Neural progenitor cell (in vitro differentiated cells): Measurements from ENCODE around the gene CCDC91. TPM values are rescaled to one million over a fixed set of nuclear protein-coding genes. Genes with fewer than 3 reads are reported as not detected.

Experiments
- DNase-seq: peaks from one replicate; pipeline ENCODE4 v3.0.0-alpha.2; 2016; ENCODE audit warnings: low spot score
- H2AFZ ChIP-seq: fragments of 200-600 bp; sonication (generic); replicated peaks from 2 replicates; pipeline ENCODE4 v1.6.1; 2016; ENCODE audit warnings: antibody characterized with exemption
- H3F3A ChIP-seq: fragments of 200-600 bp; sonication (generic); 2 replicates; pipeline ENCODE4 v1.6.1; 2016; ENCODE audit warnings: antibody characterized with exemption, low read depth
- H3K27ac ChIP-seq: fragments of 200-600 bp; sonication (generic); 2 replicates; pipeline ENCODE4 v1.5.1; 2016; ENCODE audit warnings: mild to moderate bottlenecking
- H3K27me3 ChIP-seq: fragments of 200-600 bp; sonication (generic); 2 replicates; pipeline ENCODE4 v1.6.1; 2016; ENCODE audit warnings: mild to moderate bottlenecking, moderate library complexity
- H3K36me3 ChIP-seq: fragments of 200-600 bp; sonication (generic); 2 replicates; pipeline ENCODE4 v1.5.1; 2016
- H3K4me1 ChIP-seq: fragments of 200-600 bp; sonication (generic); 2 replicates; pipeline ENCODE4 v1.6.1; 2016; ENCODE audit warnings: mixed run types
- H3K4me2 ChIP-seq: fragments of 200-600 bp; sonication (generic); 2 replicates; pipeline ENCODE4 v1.6.1; 2016
- H3K4me3 ChIP-seq: fragments of 200-600 bp; sonication (generic); 2 replicates; pipeline ENCODE4 v1.5.1; 2016
- H3K79me2 ChIP-seq: fragments of 200-600 bp; sonication (generic); 2 replicates; pipeline ENCODE4 v1.6.1; 2016; ENCODE audit warnings: low read depth
- H3K9ac ChIP-seq: fragments of 200-600 bp; sonication (generic); 2 replicates; pipeline ENCODE4 v1.6.1; 2016
- H3K9me3 ChIP-seq: fragments of 200-600 bp; sonication (generic); 2 replicates; pipeline ENCODE4 v1.5.1; 2016; ENCODE audit warnings: low read depth
- H4K20me1 ChIP-seq: fragments of 200-600 bp; sonication (generic); 2 replicates; pipeline ENCODE4 v1.6.1; 2016; ENCODE audit warnings: low read depth
- H3K27ac Mint-ChIP-seq: 3 replicates; pipeline ENCODE4 v1.8.0; 2021; ENCODE audit warnings: mixed read lengths
- H3K27me3 Mint-ChIP-seq: 2 replicates; pipeline ENCODE4 v1.8.0; 2022; ENCODE audit warnings: low read depth, mild to moderate bottlenecking, inconsistent platforms, moderate library complexity, mixed read lengths; ENCODE audit not compliant: insufficient read depth
- H3K36me3 Mint-ChIP-seq: 3 replicates; pipeline ENCODE4 v1.8.0; 2021; ENCODE audit warnings: mixed read lengths
- H3K4me1 Mint-ChIP-seq: 3 replicates; pipeline ENCODE4 v1.8.0; 2021; ENCODE audit warnings: mixed read lengths
- H3K4me3 Mint-ChIP-seq: 3 replicates; pipeline ENCODE4 v1.8.0; 2021; ENCODE audit warnings: mild to moderate bottlenecking, moderate library complexity, mixed read lengths
- H3K9me3 Mint-ChIP-seq: 3 replicates; pipeline ENCODE4 v1.8.0; 2020; ENCODE audit warnings: mixed read lengths
- EZH2 ChIP-seq: fragments of 200-600 bp; sonication (generic); IDR thresholded peaks from 2 replicates; pipeline ENCODE4 v1.6.1; 2017; ENCODE audit warnings: antibody characterized with exemption, mild to moderate bottlenecking, moderate library complexity
- EZH2phosphoT487 ChIP-seq: fragments of 200-600 bp; sonication (generic); IDR thresholded peaks from 2 replicates; pipeline ENCODE4 v1.6.1; 2017; ENCODE audit warnings: antibody characterized with exemption
- total RNA-seq: library from RNA; depleted of rRNA; stranded (reverse); fragments of >200 nt; gene quantifications from 2 replicates; pipeline ENCODE4 v1.2.3, GENCODE V29; 2015; ENCODE audit warnings: low replicate concordance
- TF ChIP-seq, protein P1 (sequence below): fragments of 200-600 bp; sonication (generic); IDR thresholded peaks from 2 replicates; pipeline ENCODE4 v1.5.1; 2017; ENCODE audit warnings: antibody characterized with exemption, mild to moderate bottlenecking

Gene CCDC91
- total RNA-seq, 1 donor from 2014 or later, result 35.8 TPM

DNA sequence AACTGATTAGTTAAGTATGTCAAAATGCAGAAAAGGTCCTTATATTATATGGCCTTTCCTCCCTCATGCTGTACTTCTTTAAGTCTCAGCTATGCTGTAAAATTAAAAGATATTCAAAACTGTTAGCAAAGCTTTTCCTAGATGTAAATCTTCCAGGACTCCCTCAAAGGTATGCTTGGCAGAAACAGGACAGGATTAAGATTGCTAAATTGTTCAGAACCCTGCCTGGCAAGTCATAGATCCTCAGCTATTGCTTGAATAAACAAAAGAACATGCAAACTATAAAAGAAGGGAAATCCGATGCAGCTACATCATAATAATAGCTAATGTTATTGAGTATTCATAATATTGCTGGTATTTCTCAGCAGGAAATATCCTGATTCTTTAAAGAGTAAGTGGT is 322.6 kb downstream of the CCDC91 start:
- H3F3A ChIP-seq, result no peaks in the 10 kb centered on the region
- no peaks in the 10 kb centered on the region for H3K4me1 Mint-ChIP-seq

GRCh38 chr12:28513983-28514382 is 323.7 kb downstream of the CCDC91 start:
- no peaks in the 10 kb centered on the region for H3K9me3 ChIP-seq
- peaks cover 4% of the 10 kb centered on the region for H3K9me3 Mint-ChIP-seq
- H3K4me3 Mint-ChIP-seq, result no peak overlapping the region
- no peaks in the 10 kb centered on the region for H3K4me1 ChIP-seq
- H3K36me3 ChIP-seq, result no peaks in the 10 kb centered on the region
- H3K27me3 Mint-ChIP-seq, result peaks cover 3% of the 10 kb centered on the region
- H3K27me3 ChIP-seq, result no peaks in the 10 kb centered on the region
- H3K36me3 Mint-ChIP-seq, result no peaks in the 10 kb centered on the region
- no peaks in the 10 kb centered on the region for H4K20me1 ChIP-seq
- no peaks in the 10 kb centered on the region for H3F3A ChIP-seq
- H2AFZ ChIP-seq, result no peak overlapping the region
- H3K27ac Mint-ChIP-seq, result no peak overlapping the region
- no peak overlapping the region for H3K4me3 ChIP-seq
- no peak for TF ChIP-seq EZH2phosphoT487
- H3K4me2 ChIP-seq, result no peak overlapping the region
- no peak overlapping the region for H3K9ac ChIP-seq
- H3K4me1 Mint-ChIP-seq, result no peaks in the 10 kb centered on the region
- DNase-seq, result no peak
- H3K27ac ChIP-seq, result no peak overlapping the region
- H3K79me2 ChIP-seq, result no peaks in the 10 kb centered on the region

More for the DNA sequence above, 322.6 kb downstream of the CCDC91 start:
- no peaks in the 10 kb centered on the region for H3K4me1 ChIP-seq
- Mint-ChIP-seq H3K27ac (no peak overlapping the region), H3K27me3 (peaks cover 4% of the 10 kb centered on the region), H3K9me3 (peaks cover 2% of the 10 kb centered on the region), H3K36me3 (no peaks in the 10 kb centered on the region), H3K4me3 (no peak overlapping the region)
- no peak overlapping the region for H3K9ac ChIP-seq
- no peak overlapping the region for H3K4me3 ChIP-seq
- no peak overlapping the region for H3K27ac ChIP-seq
- no peak for DNase-seq
- TF ChIP-seq EZH2phosphoT487, result no peak
- TF ChIP-seq, protein P1, sequence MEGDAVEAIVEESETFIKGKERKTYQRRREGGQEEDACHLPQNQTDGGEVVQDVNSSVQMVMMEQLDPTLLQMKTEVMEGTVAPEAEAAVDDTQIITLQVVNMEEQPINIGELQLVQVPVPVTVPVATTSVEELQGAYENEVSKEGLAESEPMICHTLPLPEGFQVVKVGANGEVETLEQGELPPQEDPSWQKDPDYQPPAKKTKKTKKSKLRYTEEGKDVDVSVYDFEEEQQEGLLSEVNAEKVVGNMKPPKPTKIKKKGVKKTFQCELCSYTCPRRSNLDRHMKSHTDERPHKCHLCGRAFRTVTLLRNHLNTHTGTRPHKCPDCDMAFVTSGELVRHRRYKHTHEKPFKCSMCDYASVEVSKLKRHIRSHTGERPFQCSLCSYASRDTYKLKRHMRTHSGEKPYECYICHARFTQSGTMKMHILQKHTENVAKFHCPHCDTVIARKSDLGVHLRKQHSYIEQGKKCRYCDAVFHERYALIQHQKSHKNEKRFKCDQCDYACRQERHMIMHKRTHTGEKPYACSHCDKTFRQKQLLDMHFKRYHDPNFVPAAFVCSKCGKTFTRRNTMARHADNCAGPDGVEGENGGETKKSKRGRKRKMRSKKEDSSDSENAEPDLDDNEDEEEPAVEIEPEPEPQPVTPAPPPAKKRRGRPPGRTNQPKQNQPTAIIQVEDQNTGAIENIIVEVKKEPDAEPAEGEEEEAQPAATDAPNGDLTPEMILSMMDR, result no peak
- no peak for TF ChIP-seq EZH2
- H3K36me3 ChIP-seq, result no peaks in the 10 kb centered on the region
- H3K27me3 ChIP-seq, result no peaks in the 10 kb centered on the region
- H3K9me3 ChIP-seq, result no peaks in the 10 kb centered on the region
- no peak overlapping the region for H2AFZ ChIP-seq
- H4K20me1 ChIP-seq, result no peaks in the 10 kb centered on the region
- no peaks in the 10 kb centered on the region for H3K79me2 ChIP-seq
- H3K4me2 ChIP-seq, result no peak overlapping the region

- Mint-ChIP-seq H3K27ac (no peak overlapping the region), H3K36me3 (no peaks in the 10 kb centered on the region), H3K4me1 (no peaks in the 10 kb centered on the region), H3K4me3 (no peak overlapping the region), H3K9me3 (peaks cover 15% of the 10 kb centered on the region), H3K27me3 (no peaks in the 10 kb centered on the region)
- TF ChIP-seq EZH2phosphoT487 (no peak), EZH2 (no peak)
- TF ChIP-seq, protein P1, result no peak
- H2AFZ ChIP-seq, result no peak overlapping the region
- H3K9me3 ChIP-seq, result no peaks in the 10 kb centered on the region
- DNase-seq, result no peak
- H3K4me1 ChIP-seq, result no peaks in the 10 kb centered on the region
- H3K27me3 ChIP-seq, result no peaks in the 10 kb centered on the region
- H3K27ac ChIP-seq, result no peak overlapping the region
- no peaks in the 10 kb centered on the region for H3K36me3 ChIP-seq
- H3K4me2 ChIP-seq, result no peak overlapping the region
- no peak overlapping the region for H3K4me3 ChIP-seq
- no peak overlapping the region for H3K9ac ChIP-seq
- H3K79me2 ChIP-seq, result no peaks in the 10 kb centered on the region
- H3F3A ChIP-seq, result no peaks in the 10 kb centered on the region
- H4K20me1 ChIP-seq, result no peaks in the 10 kb centered on the region
Measured at GRCh38 chr12:28517101-28517500, 326.8 kb downstream of the CCDC91 start.

DNA sequence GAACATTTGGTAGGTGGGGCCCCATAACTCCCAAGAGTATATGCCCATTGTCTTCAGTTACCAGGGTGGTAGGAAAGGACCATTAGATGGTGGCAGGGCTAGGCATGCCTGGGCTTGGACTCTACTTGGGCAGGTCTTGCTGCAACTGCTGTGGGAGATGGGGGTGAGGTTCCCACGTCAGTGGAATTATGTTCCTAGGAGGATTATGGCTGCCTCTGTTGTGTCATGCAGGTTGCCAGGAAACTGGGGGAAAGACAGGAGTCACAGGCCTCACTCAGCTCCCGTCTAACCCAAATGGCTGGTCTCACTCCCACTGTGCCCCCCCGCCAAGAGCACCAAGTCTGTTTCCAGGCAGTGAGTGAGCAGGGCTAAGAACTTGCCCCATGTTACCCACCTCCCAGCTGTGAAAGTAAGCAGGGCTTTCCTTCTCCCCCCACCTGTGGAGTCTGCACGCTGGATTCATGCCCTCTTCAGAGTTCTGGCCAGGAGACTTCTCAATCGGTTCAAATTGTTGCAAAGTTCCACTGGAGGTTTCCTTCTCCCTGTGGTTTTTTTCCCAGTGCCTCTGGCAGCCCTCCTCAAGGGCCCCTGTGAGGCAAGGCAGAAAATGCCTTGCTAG is 337.5 kb downstream of the CCDC91 start:
- Histone ChIP-seq H3K4me1 (no peaks in the 10 kb centered on the region), H3K27me3 (no peaks in the 10 kb centered on the region), H3K36me3 (no peaks in the 10 kb centered on the region), H4K20me1 (no peaks in the 10 kb centered on the region), H2AFZ (no peak overlapping the region), H3K9ac (no peak overlapping the region), H3K9me3 (no peaks in the 10 kb centered on the region), H3K79me2 (no peaks in the 10 kb centered on the region), H3K4me3 (no peak overlapping the region), H3K4me2 (no peak overlapping the region), H3K27ac (no peak overlapping the region), H3F3A (no peaks in the 10 kb centered on the region)
- no peak overlapping the region for H3K27ac Mint-ChIP-seq
- H3K4me1 Mint-ChIP-seq, result peaks cover 3% of the 10 kb centered on the region
- no peaks in the 10 kb centered on the region for H3K36me3 Mint-ChIP-seq
- DNase-seq, result no peak
- peaks cover 27% of the 10 kb centered on the region for H3K9me3 Mint-ChIP-seq
- TF ChIP-seq, protein P1, result no peak
- no peak for TF ChIP-seq EZH2phosphoT487
- no peak for TF ChIP-seq EZH2
- H3K27me3 Mint-ChIP-seq, result no peaks in the 10 kb centered on the region
- no peak overlapping the region for H3K4me3 Mint-ChIP-seq
